HG02610 (cell line): ENCODE results near the gene TRIM38.
A peak's percentile ranks its signal among the peaks of the same experiment; 100 is the strongest.
"Not testable (repeated sequence)": the region's sequence is repeated elsewhere in the genome, so short reads cannot be mapped to it uniquely, and the experiment has no call there.

ENCODE experiments used
- ATAC-seq: cut with Tn5 transposase; IDR thresholded peaks from one replicate; pipeline ENCODE4 v1.9.1; 2021; ENCODE audit warnings: mild to moderate bottlenecking, moderate library complexity; ENCODE audit not compliant: unreplicated experiment

TRIM38 gene

DNA sequence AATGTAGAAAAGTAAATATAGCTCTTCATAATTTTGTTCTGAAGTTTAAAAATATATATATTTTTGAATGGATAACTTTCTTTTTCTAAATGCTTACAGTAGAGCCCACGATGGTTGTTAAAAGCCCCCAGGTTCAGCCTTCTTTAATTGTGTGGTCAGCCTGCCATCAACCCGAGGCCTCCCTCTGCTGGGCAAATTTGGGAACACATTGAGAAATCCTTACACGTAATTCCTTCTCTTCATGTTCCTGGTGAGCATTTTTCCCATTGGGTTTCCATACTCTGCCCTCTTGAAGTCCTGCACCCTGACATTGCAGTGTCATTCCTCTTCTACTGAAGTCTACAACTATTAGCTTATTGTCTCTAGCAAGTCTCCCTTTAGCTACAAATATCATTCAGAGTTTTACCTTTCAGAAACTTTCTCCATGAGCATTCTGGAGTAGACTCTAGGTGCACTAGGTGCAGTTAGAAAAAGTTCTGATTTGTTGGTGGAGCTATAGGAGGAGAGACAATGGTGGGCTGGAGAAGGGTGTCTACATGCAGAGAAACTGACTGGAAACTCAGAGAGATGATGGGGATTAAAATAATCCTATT lies 40.6 kb downstream of the TRIM38 start:
- no peak for ATAC-seq

DNA sequence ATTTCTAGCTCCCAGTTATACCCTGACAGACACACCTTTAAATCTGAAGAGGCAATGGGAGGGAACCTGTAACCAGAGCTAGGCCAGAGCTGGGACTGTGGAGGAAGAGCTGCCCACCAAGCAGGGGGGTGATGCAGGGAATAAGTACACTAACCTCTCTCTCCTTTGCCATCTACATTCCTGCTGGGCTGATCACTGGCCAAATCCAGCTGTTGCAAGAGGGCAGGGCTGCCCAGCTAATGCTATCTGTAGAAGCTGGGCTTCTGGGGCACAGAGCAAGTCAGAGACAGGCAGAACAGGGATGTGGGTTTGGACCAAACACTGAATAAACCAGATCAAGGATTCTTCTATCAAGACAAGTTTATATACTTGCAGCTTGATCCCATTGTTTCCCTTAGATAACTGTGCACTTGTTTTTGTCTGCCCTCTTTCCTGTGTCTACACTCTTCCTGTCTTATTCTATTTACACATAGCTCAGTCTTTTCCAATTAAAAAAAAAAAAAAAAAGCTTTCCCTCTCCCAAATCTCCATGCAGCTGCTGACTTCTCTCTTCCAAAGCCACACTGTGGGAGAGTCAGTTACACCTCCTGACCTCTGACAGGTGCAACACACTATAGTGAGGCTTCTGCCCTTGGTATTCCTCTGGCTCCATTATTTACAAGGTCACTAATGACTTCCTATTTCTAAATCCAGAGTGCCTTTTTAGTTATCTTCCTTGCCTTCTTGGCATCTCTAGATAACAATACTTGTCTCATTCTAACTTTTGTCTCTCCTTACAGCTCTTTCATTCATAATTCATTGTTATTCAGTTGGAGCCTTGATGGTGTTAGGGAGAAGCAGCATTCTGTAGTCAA lies 43.7 kb downstream of the TRIM38 start:
- ATAC-seq: no peak

DNA sequence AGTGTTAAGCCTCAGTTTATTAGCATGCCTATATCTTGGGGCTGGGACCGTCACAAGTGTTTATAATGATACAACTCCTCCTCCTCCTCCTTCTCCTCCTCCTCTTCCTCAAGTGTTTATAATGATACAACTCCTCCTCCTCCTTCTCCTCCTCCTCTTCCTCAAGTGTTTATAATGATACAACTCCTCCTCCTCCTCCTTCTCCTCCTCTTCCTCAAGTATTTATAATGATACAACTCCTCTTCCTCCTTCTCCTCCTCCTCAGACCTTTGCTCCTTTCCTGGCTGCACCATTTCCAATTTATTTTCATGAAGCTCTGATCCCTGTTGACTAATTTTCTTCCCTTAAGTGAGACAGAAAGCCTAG lies 44.3 kb downstream of the TRIM38 start:
- not testable (repeated sequence) for ATAC-seq

DNA sequence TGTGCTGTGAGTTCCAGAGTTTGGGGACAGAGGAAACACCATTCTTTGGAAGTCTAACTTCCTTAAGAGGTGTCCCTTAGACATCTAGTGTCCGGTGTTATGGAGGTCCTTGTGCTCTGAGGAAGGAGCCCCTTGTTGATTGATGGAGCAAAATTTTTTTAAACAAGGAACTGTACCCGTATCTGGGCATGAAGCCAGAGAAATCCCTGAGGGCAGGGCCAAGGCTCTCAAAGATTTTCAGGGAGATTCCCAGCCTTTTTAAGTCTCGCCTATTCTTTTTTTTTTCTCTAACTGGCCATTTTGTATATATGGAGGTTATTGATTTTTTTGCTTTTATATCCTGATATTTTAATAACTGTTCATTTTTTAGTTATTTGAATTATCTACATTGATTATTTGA lies 45.9 kb downstream of the TRIM38 start:
- ATAC-seq: no peak

DNA sequence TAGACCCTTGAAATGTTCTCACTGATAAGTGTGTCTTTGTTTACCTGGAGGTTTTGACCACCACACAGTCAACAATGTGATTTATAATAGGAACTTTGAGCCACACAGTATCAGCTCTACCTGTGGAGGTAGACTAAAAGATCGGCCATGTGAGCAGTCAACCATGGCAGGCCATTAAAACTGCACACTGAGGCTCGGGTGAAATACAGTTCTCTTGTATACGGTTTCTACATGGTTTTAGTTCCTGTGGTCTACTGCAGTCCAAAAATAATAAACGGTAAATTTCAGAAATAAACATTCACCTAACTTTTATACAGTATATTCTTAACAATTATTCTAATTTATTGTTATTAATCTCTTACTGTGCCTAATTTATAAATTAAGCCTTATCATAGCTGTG lies 47.2 kb downstream of the TRIM38 start:
- no peak for ATAC-seq

GRCh38 chr6:26012061-26012460 lies 49.5 kb downstream of the TRIM38 start:
- no peak for ATAC-seq

- ATAC-seq: not testable (repeated sequence)
Observed at GRCh38 chr6:26014386-26014785, 51.8 kb downstream of the TRIM38 start.

DNA sequence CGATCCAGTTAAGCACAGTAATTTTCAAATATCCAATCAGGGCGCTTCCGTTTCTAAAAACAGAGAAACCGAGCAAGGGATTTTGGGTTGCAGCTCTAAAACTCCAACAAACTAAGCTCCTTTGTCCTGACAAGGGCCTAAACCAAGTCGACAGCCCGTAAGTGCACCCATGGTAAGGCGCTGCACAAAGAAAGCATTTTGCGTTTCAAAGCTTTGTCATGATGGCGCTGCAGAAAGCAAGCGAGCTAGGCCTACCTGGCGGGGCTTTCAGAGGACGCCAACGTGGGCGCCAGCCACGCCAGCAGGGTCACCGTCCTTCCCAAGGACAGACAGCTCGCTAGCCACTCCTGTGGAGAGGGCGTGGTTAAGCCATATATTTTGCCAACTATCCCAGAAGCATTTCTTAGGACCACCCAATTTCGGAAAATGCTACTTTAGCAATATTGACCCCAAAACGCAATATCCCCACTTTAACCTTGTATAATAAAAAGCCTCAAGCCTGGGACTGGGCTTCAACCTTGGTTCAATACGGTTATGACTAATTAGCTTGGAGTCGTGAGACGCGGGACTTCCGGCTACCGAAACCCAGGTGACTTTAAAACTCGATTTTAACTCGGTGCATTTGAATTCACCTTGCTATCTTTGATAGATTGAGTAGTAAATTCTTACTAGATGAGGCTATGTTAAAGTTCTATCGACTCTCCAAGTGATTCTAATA lies 53.8 kb downstream of the TRIM38 start:
- no peak for ATAC-seq

DNA sequence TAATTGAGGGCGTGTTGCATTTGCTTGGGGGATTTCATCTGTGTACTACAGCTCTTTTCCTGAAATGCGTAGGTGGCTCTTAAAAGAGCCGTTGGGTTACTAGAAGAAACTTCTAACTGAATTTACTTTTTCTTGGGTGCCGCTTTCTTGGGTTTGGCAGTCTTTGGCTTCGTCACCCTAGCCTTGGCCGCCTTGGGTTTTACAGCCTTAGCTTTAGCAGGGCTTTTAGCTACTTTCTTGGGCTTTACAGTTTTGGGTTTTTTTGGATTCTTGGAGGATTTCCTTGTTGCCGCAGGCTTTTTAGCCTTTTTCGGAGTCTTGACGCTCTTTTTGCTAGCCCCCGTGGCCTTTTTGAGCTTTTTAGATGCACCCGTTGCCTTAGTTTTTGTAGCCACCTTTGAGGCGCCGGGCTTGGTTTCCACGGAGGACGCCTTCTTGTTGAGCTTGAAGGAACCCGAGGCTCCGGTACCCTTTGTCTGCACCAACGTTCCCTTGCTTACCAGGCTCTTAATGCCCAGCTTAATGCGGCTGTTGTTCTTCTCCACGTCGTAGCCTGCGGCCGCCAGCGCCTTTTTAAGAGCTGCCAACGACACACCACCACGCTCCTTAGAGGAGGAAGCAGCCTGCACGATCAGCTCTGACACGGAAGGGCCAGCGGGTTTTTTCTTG lies 54.5 kb downstream of the TRIM38 start:
- no peak for ATAC-seq

DNA sequence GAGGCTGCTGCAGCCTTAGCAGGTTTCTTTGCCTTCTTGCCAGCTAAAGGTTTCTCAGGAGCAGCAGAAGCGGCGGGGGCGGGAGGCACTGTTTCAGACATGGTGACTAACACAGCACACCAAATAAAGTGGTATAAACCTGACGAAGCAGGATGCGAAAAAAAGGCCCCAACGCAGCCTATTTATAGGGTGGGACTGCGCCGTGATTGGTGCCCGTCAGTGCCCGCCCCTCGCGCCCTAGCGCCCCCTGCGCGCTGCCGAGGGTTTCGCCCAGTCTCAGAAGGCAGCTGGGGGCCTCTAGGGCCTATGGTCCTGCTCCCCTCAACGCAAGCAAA lies 55.0 kb downstream of the TRIM38 start:
- ATAC-seq: no peak

DNA sequence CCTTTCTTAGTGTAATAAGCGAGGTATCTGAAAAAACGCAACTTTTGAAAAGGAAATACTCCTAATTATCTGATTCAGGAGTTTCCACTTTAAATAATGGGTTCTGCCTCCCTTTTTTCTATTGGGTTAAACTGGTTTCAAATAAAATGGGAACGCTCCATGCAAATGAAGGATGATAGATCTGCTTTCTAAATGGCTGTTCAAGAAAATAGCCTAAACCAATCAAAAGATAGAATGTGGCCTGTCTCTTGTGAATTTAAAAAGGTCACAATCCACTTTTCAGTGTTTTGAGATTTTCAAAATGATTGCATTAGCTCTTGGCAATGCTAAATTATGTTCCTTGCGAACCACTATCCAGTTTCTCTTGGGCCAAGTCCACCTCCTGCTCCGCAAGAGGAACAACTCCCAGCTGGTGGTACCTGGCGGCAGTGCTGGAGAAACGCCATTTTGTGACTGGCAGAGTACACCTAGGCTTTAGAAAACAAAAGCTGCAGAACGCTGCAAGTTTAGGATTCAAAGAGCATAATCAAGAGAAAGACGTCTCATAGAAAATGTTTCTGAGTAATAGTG lies 56.7 kb downstream of the TRIM38 start:
- ATAC-seq: no peak

- ATAC-seq: no peak
Observed at GRCh38 chr6:26019967-26020328, 57.3 kb downstream of the TRIM38 start.

DNA sequence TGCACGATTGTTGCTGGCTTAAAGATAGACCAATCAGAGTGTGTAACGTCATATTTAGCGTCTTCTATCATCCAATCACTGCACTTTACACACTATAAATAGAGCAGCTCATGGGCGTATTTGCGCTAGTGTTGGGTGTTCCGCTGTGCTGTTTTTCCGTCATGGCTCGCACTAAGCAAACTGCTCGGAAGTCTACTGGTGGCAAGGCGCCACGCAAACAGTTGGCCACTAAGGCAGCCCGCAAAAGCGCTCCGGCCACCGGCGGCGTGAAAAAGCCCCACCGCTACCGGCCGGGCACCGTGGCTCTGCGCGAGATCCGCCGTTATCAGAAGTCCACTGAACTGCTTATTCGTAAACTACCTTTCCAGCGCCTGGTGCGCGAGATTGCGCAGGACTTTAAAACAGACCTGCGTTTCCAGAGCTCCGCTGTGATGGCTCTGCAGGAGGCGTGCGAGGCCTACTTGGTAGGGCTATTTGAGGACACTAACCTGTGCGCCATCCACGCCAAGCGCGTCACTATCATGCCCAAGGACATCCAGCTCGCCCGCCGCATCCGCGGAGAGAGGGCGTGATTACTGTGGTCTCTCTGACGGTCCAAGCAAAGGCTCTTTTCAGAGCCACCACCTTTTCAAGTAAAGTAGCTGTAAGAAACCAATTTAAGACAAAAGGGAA lies 57.9 kb downstream of the TRIM38 start:
- ATAC-seq: peak; percentile 47

- ATAC-seq: peak; percentile 21
Observed at GRCh38 chr6:26021001-26021349, 58.4 kb downstream of the TRIM38 start.

- ATAC-seq: peak; percentile 52
Observed at GRCh38 chr6:26021350-26022131, 58.9 kb downstream of the TRIM38 start.

- ATAC-seq: no peak
Observed at GRCh38 chr6:26022132-26022472, 59.5 kb downstream of the TRIM38 start.

DNA sequence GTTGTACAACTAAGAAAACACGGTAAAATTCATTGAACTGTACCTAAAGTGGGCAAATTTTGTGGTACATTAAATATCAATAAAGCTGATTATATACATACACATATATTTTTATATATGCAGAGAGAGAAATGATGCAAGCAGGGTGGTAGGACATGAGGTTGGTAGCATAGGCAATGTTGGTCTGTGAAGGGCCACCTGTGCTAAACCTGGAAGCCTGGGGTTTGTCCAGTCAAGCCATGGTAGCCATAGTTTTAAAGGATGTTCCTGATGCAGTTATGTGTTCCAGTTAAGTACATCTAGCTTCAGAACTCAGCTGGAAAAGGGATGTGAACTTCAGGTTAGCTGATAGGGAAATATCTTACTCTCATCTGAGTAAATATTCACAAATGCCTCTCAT lies 60.1 kb downstream of the TRIM38 start:
- ATAC-seq: no peak

DNA sequence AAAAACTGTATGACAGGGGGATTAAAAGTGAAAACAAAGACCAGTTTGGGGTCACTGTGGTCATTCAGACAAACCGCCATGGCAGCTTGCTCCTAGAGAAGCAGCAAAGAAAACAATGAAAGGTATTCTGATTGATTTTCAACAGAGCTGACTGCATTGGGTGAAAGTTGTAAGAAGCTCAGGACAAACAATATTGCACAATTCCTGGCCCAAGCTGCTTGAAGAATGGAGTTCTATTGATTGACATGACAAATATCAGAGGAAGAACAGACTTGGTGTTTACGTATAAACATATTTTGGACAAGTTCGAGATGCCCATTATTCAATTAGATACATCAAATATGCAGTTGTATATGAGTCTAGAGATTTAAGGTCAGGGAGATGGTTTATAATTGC lies 62.0 kb downstream of the TRIM38 start:
- no peak for ATAC-seq

DNA sequence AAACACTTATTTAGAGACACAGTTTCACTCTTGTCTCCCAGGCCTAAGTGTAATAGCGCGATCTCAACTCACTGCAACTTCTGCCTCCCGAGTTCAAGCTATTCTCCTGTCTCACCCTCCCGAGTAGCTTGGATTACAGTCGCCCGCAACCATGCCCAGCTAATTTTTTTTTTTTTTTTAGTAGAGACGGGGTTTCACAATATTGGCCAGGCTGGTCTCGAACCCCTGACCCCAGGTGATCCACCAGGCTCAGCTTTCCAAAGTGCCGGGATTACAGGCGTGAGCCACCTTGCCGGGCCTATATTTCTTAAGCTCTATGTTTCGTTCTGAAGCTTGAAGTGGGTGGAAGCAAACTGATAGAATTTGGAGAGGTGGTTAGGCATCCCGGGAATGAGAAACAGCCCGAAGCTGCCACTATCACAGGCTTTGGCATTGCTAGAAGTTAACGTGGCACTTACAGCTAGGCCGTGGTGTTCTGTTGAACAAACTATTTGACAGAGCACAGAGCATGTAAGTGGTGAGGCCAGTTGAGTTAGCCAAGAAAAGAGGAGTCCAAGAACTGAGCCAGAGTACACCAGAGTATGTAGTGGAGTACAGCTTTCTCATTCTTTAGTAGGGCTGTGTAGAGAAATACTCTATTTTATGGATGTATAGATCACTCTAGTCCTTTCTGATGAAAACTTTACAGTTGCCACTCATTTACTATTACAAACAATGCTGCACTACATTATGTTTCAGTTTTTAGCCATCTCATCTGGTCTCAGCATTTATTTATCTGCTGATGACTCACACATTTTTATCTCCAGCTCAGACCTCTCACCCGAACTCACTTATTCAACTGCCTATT lies 62.7 kb downstream of the TRIM38 start:
- ATAC-seq: no peak
